ENCODE results near the gene SUGCT. TPM values are rescaled to one million over a fixed set of nuclear protein-coding genes. Genes with fewer than 3 reads are reported as not detected.

Gene SUGCT
- total and polyA plus RNA-seq, 8 donors: 0.87 to 8.0 (median 2.9) TPM; not detected in 1

DNA sequence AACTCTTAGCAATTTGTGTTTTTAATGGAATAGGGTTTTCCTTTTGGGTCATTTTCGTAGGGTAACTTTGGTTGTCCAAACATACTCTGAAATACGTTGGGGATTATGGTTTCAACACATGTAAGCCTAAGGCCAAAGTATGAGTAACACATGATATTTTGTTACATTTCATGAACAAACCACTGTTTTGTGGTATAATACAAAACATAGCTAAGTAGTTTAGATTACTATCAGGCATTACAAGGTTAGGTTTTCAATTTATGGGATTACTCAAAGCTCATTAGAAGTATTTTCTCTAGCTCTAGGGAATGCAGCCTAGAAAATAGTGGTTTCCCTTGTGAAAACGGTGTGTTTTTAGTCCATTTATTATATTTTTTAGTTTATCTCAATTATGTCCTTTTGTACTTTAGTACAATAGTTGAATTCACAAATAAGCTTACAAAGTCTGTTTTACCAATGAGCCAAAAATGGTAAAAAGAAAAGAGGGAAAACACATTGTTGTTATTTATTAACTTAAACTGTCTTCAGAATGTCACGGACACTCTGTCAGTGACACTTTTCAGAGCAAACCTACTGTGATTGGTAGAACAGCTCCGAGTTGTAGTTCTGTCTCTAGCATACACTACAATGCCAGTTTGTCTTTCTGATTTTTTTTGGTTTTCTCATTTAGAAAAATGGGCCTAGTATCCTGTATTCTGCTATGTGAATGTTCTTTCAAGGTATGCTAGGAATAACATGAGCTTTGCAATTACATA, 473.7 kb downstream of the SUGCT start:
- no peak overlapping the region for H3K27ac ChIP-seq
- intact Hi-C loops (cut with DNase I; ENCODE audit: low total_unique reads): no loop called here

DNA sequence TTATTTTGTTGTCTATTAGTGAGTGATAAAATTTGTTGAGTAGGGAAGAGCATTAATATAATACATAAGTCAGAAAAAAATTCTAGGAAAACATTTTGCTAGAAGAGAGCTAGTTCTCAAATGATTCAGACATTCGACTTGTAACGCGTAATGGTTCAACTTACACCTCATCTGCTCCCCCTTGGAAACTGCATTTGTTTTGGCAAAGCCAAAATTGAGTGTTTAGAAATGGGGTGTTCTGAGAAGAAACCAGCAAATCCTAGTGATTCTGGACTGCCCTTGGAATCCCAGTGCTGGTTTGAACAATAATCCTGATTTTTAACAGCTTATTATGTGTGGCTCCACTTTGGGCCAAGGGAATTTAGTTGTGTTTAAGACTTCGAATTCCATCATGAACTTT, 475.7 kb downstream of the SUGCT start:
- H3K4me3 ChIP-seq: no peak overlapping the region
- no peaks in the 10 kb centered on the region for H3K36me3 ChIP-seq
- no peak for DNase-seq
- H3K9me3 ChIP-seq: no peaks in the 10 kb centered on the region
- H3K4me1 ChIP-seq: no peaks in the 10 kb centered on the region
- H3K27me3 ChIP-seq: no peaks in the 10 kb centered on the region
- WGBS, 5 donors: 79 to 90% (median 86%) methylated on average over 4 of the region's 4 CpGs
- intact Hi-C loops (cut with DNase I; ENCODE audit: low total_unique reads): no loop called here
- H3K27ac ChIP-seq: no peak overlapping the region
- TF ChIP-seq, protein P1, sequence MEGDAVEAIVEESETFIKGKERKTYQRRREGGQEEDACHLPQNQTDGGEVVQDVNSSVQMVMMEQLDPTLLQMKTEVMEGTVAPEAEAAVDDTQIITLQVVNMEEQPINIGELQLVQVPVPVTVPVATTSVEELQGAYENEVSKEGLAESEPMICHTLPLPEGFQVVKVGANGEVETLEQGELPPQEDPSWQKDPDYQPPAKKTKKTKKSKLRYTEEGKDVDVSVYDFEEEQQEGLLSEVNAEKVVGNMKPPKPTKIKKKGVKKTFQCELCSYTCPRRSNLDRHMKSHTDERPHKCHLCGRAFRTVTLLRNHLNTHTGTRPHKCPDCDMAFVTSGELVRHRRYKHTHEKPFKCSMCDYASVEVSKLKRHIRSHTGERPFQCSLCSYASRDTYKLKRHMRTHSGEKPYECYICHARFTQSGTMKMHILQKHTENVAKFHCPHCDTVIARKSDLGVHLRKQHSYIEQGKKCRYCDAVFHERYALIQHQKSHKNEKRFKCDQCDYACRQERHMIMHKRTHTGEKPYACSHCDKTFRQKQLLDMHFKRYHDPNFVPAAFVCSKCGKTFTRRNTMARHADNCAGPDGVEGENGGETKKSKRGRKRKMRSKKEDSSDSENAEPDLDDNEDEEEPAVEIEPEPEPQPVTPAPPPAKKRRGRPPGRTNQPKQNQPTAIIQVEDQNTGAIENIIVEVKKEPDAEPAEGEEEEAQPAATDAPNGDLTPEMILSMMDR (IDR thresholded peaks at IDR 0.05): no peak
- no peak for TF ChIP-seq EP300 (IDR thresholded peaks at IDR 0.05)

More for the DNA sequence above, 473.7 kb downstream of the SUGCT start:
- no peak for DNase-seq
- no peaks in the 10 kb centered on the region for H3K36me3 ChIP-seq
- no peaks in the 10 kb centered on the region for H3K27me3 ChIP-seq
- WGBS, 5 donors: 74 to 87% (median 83%) methylated on average over 5 of the region's 5 CpGs
- H3K4me1 ChIP-seq: peaks cover 0 to 5% (median 3%) of the 10 kb centered on the region in 4 donors
- H3K4me3 ChIP-seq: no peak overlapping the region
- H3K9me3 ChIP-seq: no peaks in the 10 kb centered on the region
- TF ChIP-seq EP300 (IDR thresholded peaks at IDR 0.05): no peak

DNA sequence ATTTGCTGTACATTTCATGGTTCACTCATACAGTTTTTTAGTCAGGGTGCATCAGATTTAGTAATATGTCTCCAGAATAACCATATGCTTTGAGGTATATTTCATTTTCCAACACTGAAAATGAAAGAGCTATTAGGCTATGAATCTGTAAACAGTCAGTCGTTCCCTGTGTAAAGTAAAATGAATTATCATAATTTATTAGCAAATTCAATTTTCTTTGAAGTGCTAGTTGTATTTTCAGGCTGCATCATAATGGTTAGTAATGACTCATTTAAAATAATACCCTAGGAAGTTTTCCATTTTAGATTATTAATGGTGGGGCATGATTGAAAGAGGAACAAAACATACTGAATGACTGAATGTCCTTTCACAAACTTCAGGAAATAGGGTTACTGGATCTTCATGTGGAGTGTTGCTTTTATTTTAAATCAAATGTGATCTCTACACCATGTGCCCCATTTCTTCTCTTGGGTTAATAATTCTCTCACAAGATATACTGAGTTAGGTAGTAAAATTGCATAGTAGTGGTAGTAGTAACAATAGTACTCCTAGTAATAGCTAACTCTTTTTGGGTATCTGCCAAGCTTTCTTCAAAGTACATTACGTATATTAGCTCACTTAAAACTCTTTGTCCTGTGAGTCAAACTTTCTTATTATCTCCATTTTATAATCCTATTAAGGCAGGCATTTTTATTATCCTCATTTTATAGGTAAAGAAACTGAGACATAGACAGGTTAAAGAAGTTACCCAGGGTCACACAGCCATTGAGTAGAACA, 476.5 kb downstream of the SUGCT start:
- no peaks in the 10 kb centered on the region for H3K9me3 ChIP-seq
- 61 to 82% (median 72%) methylated on average over 2 of the region's 2 CpGs for WGBS, 5 donors
- H3K27me3 ChIP-seq: no peaks in the 10 kb centered on the region
- H3K4me1 ChIP-seq: no peaks in the 10 kb centered on the region
- H3K27ac ChIP-seq: no peak overlapping the region
- intact Hi-C loops (cut with DNase I; ENCODE audit: low total_unique reads): no loop called here
- no peak overlapping the region for H3K4me3 ChIP-seq
- no peak for TF ChIP-seq EP300 (IDR thresholded peaks at IDR 0.05)
- no peak for TF ChIP-seq POLR2A (IDR thresholded peaks at IDR 0.05)
- TF ChIP-seq, protein P1 (IDR thresholded peaks at IDR 0.05): no peak
- TF ChIP-seq POLR2AphosphoS5 (IDR thresholded peaks at IDR 0.05): no peak
- no peak for DNase-seq
- no peaks in the 10 kb centered on the region for H3K36me3 ChIP-seq

DNA sequence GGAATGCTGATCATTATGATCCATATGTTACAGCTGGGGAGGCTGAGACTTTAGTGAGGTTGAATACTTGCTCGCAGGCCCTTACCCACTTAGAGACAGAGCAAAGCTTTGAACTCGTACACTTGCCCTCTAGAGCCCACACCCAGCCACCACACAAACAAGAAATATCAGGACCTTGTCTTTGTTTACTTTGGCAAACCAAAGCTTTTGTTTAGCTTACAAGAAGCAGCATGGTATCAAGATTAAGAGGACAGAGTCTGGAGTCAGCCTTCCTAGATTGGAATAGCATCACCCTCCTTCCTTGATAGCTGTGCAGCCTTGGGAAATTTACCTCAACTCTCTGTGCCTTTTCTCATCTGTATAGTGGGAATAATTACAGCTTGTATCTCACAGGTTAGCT, 477.5 kb downstream of the SUGCT start:
- H3K36me3 ChIP-seq: no peaks in the 10 kb centered on the region
- no peaks in the 10 kb centered on the region for H3K9me3 ChIP-seq
- H3K4me3 ChIP-seq: no peak overlapping the region
- intact Hi-C loops (cut with DNase I; ENCODE audit: low total_unique reads): no loop called here
- H3K27me3 ChIP-seq: no peaks in the 10 kb centered on the region
- 25 to 68% (median 49%) methylated on average over 2 of the region's 2 CpGs for WGBS, 5 donors
- H3K27ac ChIP-seq: no peak overlapping the region
- no peaks in the 10 kb centered on the region for H3K4me1 ChIP-seq
- no peak for DNase-seq
- TF ChIP-seq, protein P1 (IDR thresholded peaks at IDR 0.05): no peak
- no peak for TF ChIP-seq POLR2AphosphoS5 (IDR thresholded peaks at IDR 0.05)

DNA sequence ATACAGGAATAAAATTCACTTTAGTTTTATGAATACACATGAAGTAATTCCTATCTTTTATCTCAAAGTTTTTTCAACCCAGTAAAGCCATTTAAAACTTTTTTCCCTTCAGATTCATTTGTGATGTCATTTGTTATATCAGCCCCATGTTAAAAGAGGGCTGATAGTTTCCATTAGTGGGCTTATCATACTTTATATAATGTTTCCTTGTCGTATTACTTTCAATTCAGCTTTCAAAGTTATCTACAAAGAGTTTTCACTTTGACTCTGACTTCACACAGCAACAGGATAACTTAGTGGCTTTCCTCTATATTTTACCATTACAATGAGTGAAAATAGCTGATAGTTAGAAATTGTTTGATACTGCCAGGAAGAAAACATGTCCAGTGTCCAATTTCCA, 484.8 kb downstream of the SUGCT start:
- TF ChIP-seq POLR2A (IDR thresholded peaks at IDR 0.05) (no peak), POLR2AphosphoS5 (IDR thresholded peaks at IDR 0.05) (no peak), EP300 (IDR thresholded peaks at IDR 0.05) (no peak)
- TF ChIP-seq, protein P1 (IDR thresholded peaks at IDR 0.05): no peak

More for the DNA sequence above, 484.8 kb downstream of the SUGCT start:
- WGBS, 5 donors: 25 to 50% (median 38%) methylated on average over 1 of the region's 1 CpG
- intact Hi-C loops (cut with DNase I; ENCODE audit: low total_unique reads): no loop called here
- no peaks in the 10 kb centered on the region for H3K36me3 ChIP-seq
- H3K4me3 ChIP-seq: no peak overlapping the region
- DNase-seq: no peak
- H3K9me3 ChIP-seq: no peaks in the 10 kb centered on the region
- H3K27ac ChIP-seq: no peak overlapping the region
- H3K27me3 ChIP-seq: no peaks in the 10 kb centered on the region
- H3K4me1 ChIP-seq: peaks cover 0 to 2% (median 0%) of the 10 kb centered on the region in 4 donors

All from stomach (tissue), 9 donors.